Activated CD8-positive, alpha-beta T cell treated with anti-CD3 and anti-CD28 coated beads for 36 hours (primary cell): ENCODE data around the gene ABCC3. TPM values are rescaled to one million over a fixed set of nuclear protein-coding genes. Genes with fewer than 3 reads are reported as not detected.

Experiments
- ATAC-seq: fragments of 200-7000 bp; cut with Tn5 transposase; one replicate; pipeline ENCODE4 v1.10.0; 2021; ENCODE audit warnings: mild to moderate bottlenecking, moderate library complexity
- CTCF ChIA-PET: fragments of 350-600 bp; sonication (Branson Sonifier 250); formaldehyde crosslinking; loops from one replicate; lab custom pipeline; 2021; ENCODE audit warnings: antibody characterized with exemption; lab: Charles Lee
- POLR2A ChIA-PET: fragments of 350-600 bp; sonication (Branson Sonifier 250); formaldehyde crosslinking; loops from one replicate; lab custom pipeline; 2021; ENCODE audit warnings: antibody characterized with exemption; lab: Charles Lee
- DNase-seq: peaks from one replicate; pipeline ENCODE4 v3.0.0-alpha.2; 2020
- H3K27ac Mint-ChIP-seq: one replicate; pipeline ENCODE4 v1.8.0; 2021; ENCODE audit warnings: mild to moderate bottlenecking, mixed read lengths
- H3K27me3 Mint-ChIP-seq: one replicate; pipeline ENCODE4 v1.8.0; 2021; ENCODE audit warnings: mixed read lengths
- H3K36me3 Mint-ChIP-seq: one replicate; pipeline ENCODE4 v1.8.0; 2021; ENCODE audit warnings: low read depth, mixed read lengths
- H3K4me1 Mint-ChIP-seq: one replicate; pipeline ENCODE4 v1.8.0; 2021; ENCODE audit warnings: low read depth, mixed read lengths
- H3K4me3 Mint-ChIP-seq: one replicate; pipeline ENCODE4 v1.8.0; 2021; ENCODE audit warnings: mild to moderate bottlenecking, moderate library complexity, mixed read lengths
- H3K9me3 Mint-ChIP-seq: one replicate; pipeline ENCODE4 v1.8.0; 2021; ENCODE audit warnings: mixed read lengths
- CTCF ChIP-seq: fragments of 200-600 bp; IDR thresholded peaks from one replicate; pipeline ENCODE4 v1.8.0; 2022; ENCODE audit warnings: antibody characterized with exemption, mild to moderate bottlenecking
- intact Hi-C: fragments of 100-400 bp; cut with micrococcal nuclease; formaldehyde crosslinking; loops from one replicate; pipeline ENCODE4 v1.10.0; 2022
- total RNA-seq, 2 experiments: library from RNA; stranded (reverse); gene quantifications; one replicate each; pipeline ENCODE4 v1.2.3, GENCODE V29; 2021

The ABCC3 gene
- total RNA-seq, 2 experiments from 2014 or later = not detected

- ChIA-PET POLR2A (interaction anchor here (0.9 kb wide), 1 partner anchor 123 kb away, joined by 3 read pairs; no protein-coding TSS in a partner anchor), CTCF (interaction anchor here (0.8 to 7.4 kb wide), 11 partner anchors 11 to 149 kb away, joined by 3 to 67 read pairs (median 5); partner anchors contain the start of genes RSAD1 and SPATA20)
- TF ChIP-seq CTCF = no peak
- H3K36me3 Mint-ChIP-seq = no peaks in the 10 kb centered on the region
- no peak overlapping the region for H3K27ac Mint-ChIP-seq
- ATAC-seq (peak; percentile 38), DNase-seq (peak; percentile 16)
- peaks cover 2% of the 10 kb centered on the region for H3K4me1 Mint-ChIP-seq
- no peak overlapping the region for H3K4me3 Mint-ChIP-seq
- H3K27me3 Mint-ChIP-seq = peaks cover 37% of the 10 kb centered on the region
- intact Hi-C loops = loop anchor here (10.0 kb wide), 1 partner anchor 143 kb away; no protein-coding TSS in a partner anchor
- H3K9me3 Mint-ChIP-seq = no peaks in the 10 kb centered on the region
Observed at GRCh38 chr17:50627782-50628601, 6.7 kb upstream of the ABCC3 start.

- H3K9me3 Mint-ChIP-seq = no peaks in the 10 kb centered on the region
- H3K27me3 Mint-ChIP-seq = peaks cover 52% of the 10 kb centered on the region
Observed at GRCh38 chr17:50629902-50630301, 4.8 kb upstream of the ABCC3 start.

GRCh38 chr17:50630524-50631194, 4.0 kb upstream of the ABCC3 start:
- peak; percentile 72 for DNase-seq
- Mint-ChIP-seq H3K4me3 (no peak overlapping the region), H3K9me3 (no peaks in the 10 kb centered on the region), H3K27ac (no peak overlapping the region), H3K4me1 (peaks cover 2% of the 10 kb centered on the region), H3K27me3 (peaks cover 54% of the 10 kb centered on the region), H3K36me3 (no peaks in the 10 kb centered on the region)
- ChIA-PET CTCF (interaction anchor here (0.6 to 7.4 kb wide), 23 partner anchors 8 to 211 kb away, joined by 3 to 67 read pairs (median 4); no protein-coding TSS in a partner anchor), POLR2A (interaction anchor here (0.5 to 0.7 kb wide), 2 partner anchors 185 to 745 kb away, joined by 3 to 4 read pairs; no protein-coding TSS in a partner anchor)
- intact Hi-C loops = no loop called here
- ATAC-seq = peak; percentile 78
- peak; percentile 81 for TF ChIP-seq CTCF

More at GRCh38 chr17:50629902-50630301, 4.8 kb upstream of the ABCC3 start:
- CTCF ChIA-PET = interaction anchor here (0.9 to 7.4 kb wide), 20 partner anchors 9 to 166 kb away, joined by 3 to 67 read pairs (median 4); no protein-coding TSS in a partner anchor
- no peaks in the 10 kb centered on the region for H3K36me3 Mint-ChIP-seq
- no peak overlapping the region for H3K27ac Mint-ChIP-seq
- POLR2A ChIA-PET = interaction anchor here (0.5 to 0.7 kb wide), 2 partner anchors 184 to 745 kb away, joined by 3 to 4 read pairs; no protein-coding TSS in a partner anchor
- H3K4me3 Mint-ChIP-seq = no peak overlapping the region
- DNase-seq (no peak), ATAC-seq (no peak)
- H3K4me1 Mint-ChIP-seq = peaks cover 2% of the 10 kb centered on the region
- intact Hi-C loops = loop anchor here (10.0 kb wide), 1 partner anchor 145 kb away; no protein-coding TSS in a partner anchor
- TF ChIP-seq CTCF = no peak

GRCh38 chr17:50631195-50631907, 3.3 kb upstream of the ABCC3 start:
- CTCF ChIA-PET = interaction anchor here (0.6 to 7.4 kb wide), 17 partner anchors 8 to 210 kb away, joined by 3 to 67 read pairs (median 4); no protein-coding TSS in a partner anchor
- no peak for DNase-seq
- POLR2A ChIA-PET = no interaction called here
- ATAC-seq = no peak
- Mint-ChIP-seq H3K36me3 (no peaks in the 10 kb centered on the region), H3K27me3 (peaks cover 60% of the 10 kb centered on the region), H3K4me3 (no peak overlapping the region), H3K27ac (no peak overlapping the region), H3K4me1 (peaks cover 2% of the 10 kb centered on the region), H3K9me3 (no peaks in the 10 kb centered on the region)
- intact Hi-C loops = no loop called here
- TF ChIP-seq CTCF = no peak
